ENCODE measurements around the gene FAM107B. TPM values are rescaled to one million over a fixed set of nuclear protein-coding genes. Genes with fewer than 3 reads are reported as not detected.
A peak's percentile ranks its signal among the peaks of the same experiment; 100 is the strongest.

Gene FAM107B
- total and polyA plus RNA-seq, 4 donors, result 24.9 to 58.1 (median 30.9) TPM

DNA sequence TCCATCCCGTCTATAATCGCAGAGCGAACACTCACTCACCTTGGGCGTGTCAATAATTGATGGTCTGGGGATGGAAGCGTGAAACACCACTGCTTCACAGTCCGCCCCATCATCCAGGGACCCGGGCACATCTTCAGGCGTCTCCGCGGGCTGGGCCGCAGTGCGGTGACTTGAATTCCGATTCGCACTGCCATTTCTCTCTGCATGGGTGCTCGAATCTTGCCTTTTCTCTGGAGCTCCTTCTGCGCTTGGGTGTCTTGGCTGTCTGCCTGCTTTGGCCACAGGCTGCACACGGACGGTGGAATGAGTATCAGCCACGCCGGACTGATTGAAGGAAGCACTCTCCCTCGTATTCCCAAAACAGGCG is 500 bp downstream of the FAM107B start:
- H3K4me1 ChIP-seq (ENCODE audit: control insufficient read depth in 4 of 4, insufficient read depth in 4 of 4, low read length in 3 of 4), result peaks cover 0 to 3% (median 0%) of the 10 kb centered on the region in 4 donors
- H3K9me3 ChIP-seq (ENCODE audit: control insufficient read depth in 4 of 4, low read length in 3 of 4), result no peaks in the 10 kb centered on the region
- H3K27ac ChIP-seq (ENCODE audit: low read depth in 1 of 2, low read length in 2 of 2), result peak overlapping the region in 1 of 2 donors; percentile 31
- WGBS, result 90% methylated on average over 22 of the region's 22 CpGs
- no peak overlapping the region for H3K9ac ChIP-seq (ENCODE audit: low read depth in 1 of 2, low read length in 2 of 2)
- H3K36me3 ChIP-seq (ENCODE audit: control insufficient read depth in 4 of 4, insufficient read depth in 3 of 4, low read depth in 1 of 4, low read length in 3 of 4), result no peaks in the 10 kb centered on the region
- H3K4me3 ChIP-seq (ENCODE audit: low read depth in 1 of 3, low read length in 3 of 3), result no peak overlapping the region
- H3K27me3 ChIP-seq (ENCODE audit: control insufficient read depth in 4 of 4, insufficient read depth in 4 of 4, low read length in 3 of 4), result no peaks in the 10 kb centered on the region
- DNase-seq (ENCODE audit: low spot score), result no peak
- TF ChIP-seq FOXA2 (IDR thresholded peaks at IDR 0.05), result no peak
- no peak for TF ChIP-seq EGR1 (IDR thresholded peaks at IDR 0.05; ENCODE audit: low read depth in 2 of 2)
- TF ChIP-seq, protein P1, sequence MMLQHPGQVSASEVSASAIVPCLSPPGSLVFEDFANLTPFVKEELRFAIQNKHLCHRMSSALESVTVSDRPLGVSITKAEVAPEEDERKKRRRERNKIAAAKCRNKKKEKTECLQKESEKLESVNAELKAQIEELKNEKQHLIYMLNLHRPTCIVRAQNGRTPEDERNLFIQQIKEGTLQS (IDR thresholded peaks at IDR 0.05), result no peak
- TF ChIP-seq YY1 (IDR thresholded peaks at IDR 0.05), result no peak
- TF ChIP-seq GABPA (IDR thresholded peaks at IDR 0.05 in 1 of 2, conservative IDR thresholded peaks at IDR 0.05 in 1 of 2), result no peak
- TF ChIP-seq, protein P2, sequence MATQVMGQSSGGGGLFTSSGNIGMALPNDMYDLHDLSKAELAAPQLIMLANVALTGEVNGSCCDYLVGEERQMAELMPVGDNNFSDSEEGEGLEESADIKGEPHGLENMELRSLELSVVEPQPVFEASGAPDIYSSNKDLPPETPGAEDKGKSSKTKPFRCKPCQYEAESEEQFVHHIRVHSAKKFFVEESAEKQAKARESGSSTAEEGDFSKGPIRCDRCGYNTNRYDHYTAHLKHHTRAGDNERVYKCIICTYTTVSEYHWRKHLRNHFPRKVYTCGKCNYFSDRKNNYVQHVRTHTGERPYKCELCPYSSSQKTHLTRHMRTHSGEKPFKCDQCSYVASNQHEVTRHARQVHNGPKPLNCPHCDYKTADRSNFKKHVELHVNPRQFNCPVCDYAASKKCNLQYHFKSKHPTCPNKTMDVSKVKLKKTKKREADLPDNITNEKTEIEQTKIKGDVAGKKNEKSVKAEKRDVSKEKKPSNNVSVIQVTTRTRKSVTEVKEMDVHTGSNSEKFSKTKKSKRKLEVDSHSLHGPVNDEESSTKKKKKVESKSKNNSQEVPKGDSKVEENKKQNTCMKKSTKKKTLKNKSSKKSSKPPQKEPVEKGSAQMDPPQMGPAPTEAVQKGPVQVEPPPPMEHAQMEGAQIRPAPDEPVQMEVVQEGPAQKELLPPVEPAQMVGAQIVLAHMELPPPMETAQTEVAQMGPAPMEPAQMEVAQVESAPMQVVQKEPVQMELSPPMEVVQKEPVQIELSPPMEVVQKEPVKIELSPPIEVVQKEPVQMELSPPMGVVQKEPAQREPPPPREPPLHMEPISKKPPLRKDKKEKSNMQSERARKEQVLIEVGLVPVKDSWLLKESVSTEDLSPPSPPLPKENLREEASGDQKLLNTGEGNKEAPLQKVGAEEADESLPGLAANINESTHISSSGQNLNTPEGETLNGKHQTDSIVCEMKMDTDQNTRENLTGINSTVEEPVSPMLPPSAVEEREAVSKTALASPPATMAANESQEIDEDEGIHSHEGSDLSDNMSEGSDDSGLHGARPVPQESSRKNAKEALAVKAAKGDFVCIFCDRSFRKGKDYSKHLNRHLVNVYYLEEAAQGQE (IDR thresholded peaks at IDR 0.05), result no peak
- TF ChIP-seq RAD21 (IDR thresholded peaks at IDR 0.05), result no peak
- TF ChIP-seq ZBTB33 (IDR thresholded peaks at IDR 0.05), result no peak
- no peak for TF ChIP-seq TAF1 (conservative IDR thresholded peaks at IDR 0.05)
- no peak for TF ChIP-seq RXRA (IDR thresholded peaks at IDR 0.05)
- TF ChIP-seq SP1 (IDR thresholded peaks at IDR 0.05), result no peak
- no peak for TF ChIP-seq NR2F2 (IDR thresholded peaks at IDR 0.05)
- TF ChIP-seq, protein P3, sequence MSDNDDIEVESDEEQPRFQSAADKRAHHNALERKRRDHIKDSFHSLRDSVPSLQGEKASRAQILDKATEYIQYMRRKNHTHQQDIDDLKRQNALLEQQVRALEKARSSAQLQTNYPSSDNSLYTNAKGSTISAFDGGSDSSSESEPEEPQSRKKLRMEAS (IDR thresholded peaks at IDR 0.05), result no peak
- TF ChIP-seq HNF4G (IDR thresholded peaks at IDR 0.05), result no peak
- TF ChIP-seq JUND (IDR thresholded peaks at IDR 0.05), result no peak
- TF ChIP-seq HNF4A (conservative IDR thresholded peaks at IDR 0.05), result no peak
- no peak for TF ChIP-seq FOXA1 (IDR thresholded peaks at IDR 0.05)

DNA sequence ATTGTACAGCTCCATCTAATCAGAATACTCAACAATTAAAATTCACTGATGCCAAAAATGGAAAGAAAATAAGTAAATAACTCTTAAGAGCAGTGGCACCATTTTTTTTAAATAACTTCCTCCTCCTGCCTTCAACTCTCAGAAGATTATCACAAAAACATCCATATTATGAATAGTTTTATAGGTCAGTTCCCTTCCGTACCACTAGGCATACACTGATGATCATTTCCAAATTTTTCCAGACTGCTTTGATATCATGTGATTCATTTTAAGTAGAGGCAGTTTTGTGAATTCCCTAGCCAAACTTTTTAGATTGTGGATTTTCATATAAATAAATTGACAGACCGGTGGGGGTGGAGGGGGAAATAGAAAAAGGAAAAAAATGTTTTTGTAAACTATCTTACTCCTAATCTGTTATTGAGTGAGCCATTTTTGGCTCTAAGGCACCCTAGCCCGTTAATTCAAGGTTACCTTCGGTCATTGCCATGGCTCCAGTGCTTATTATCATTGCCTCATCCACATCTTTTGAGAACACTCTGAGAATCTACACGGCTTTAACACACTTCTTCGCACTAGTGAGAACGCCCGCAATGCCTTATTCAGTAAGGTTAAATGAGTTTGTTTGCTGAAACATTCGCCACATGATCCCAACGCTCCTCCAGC is 1.0 kb downstream of the FAM107B start:
- Histone ChIP-seq H3K27me3 (ENCODE audit: control insufficient read depth in 4 of 4, insufficient read depth in 4 of 4, low read length in 3 of 4) (no peaks in the 10 kb centered on the region), H3K4me3 (ENCODE audit: low read depth in 1 of 3, low read length in 3 of 3) (no peak overlapping the region), H3K4me1 (ENCODE audit: control insufficient read depth in 4 of 4, insufficient read depth in 4 of 4, low read length in 3 of 4) (no peaks in the 10 kb centered on the region), H3K36me3 (ENCODE audit: control insufficient read depth in 4 of 4, insufficient read depth in 3 of 4, low read depth in 1 of 4, low read length in 3 of 4) (no peaks in the 10 kb centered on the region), H3K9ac (ENCODE audit: low read depth in 1 of 2, low read length in 2 of 2) (no peak overlapping the region), H3K27ac (ENCODE audit: low read depth in 1 of 2, low read length in 2 of 2) (no peak overlapping the region), H3K9me3 (ENCODE audit: control insufficient read depth in 4 of 4, low read length in 3 of 4) (no peaks in the 10 kb centered on the region)
- DNase-seq (ENCODE audit: low spot score), result no peak
- TF ChIP-seq YY1 (IDR thresholded peaks at IDR 0.05) (no peak), JUND (IDR thresholded peaks at IDR 0.05) (no peak), TAF1 (conservative IDR thresholded peaks at IDR 0.05) (no peak), FOXA1 (IDR thresholded peaks at IDR 0.05) (no peak)
- TF ChIP-seq, protein P3 (IDR thresholded peaks at IDR 0.05), result no peak
- TF ChIP-seq, protein P4, sequence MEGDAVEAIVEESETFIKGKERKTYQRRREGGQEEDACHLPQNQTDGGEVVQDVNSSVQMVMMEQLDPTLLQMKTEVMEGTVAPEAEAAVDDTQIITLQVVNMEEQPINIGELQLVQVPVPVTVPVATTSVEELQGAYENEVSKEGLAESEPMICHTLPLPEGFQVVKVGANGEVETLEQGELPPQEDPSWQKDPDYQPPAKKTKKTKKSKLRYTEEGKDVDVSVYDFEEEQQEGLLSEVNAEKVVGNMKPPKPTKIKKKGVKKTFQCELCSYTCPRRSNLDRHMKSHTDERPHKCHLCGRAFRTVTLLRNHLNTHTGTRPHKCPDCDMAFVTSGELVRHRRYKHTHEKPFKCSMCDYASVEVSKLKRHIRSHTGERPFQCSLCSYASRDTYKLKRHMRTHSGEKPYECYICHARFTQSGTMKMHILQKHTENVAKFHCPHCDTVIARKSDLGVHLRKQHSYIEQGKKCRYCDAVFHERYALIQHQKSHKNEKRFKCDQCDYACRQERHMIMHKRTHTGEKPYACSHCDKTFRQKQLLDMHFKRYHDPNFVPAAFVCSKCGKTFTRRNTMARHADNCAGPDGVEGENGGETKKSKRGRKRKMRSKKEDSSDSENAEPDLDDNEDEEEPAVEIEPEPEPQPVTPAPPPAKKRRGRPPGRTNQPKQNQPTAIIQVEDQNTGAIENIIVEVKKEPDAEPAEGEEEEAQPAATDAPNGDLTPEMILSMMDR (IDR thresholded peaks at IDR 0.05; ENCODE audit: low read depth, low read length, missing input control), result peak; percentile 11
- WGBS, result 85% methylated on average over 10 of the region's 10 CpGs
